Activated naive CD8-positive, alpha-beta T cell treated with anti-CD3 and anti-CD28 coated beads, Interleukin-2, amount 50 U/mL, for 24 hours (primary cell): ENCODE results near the gene RTTN.
A peak's percentile ranks its signal among the peaks of the same experiment; 100 is the strongest.
"Not testable (repeated sequence)": the region's sequence is repeated elsewhere in the genome, so short reads cannot be mapped to it uniquely, and the experiment has no call there.

Experiments
- ATAC-seq: fragments of 150-1000 bp; cut with Tn5 transposase; one replicate; pipeline ENCODE4 v1.10.0; 2021
- DNase-seq: peaks from one replicate; pipeline ENCODE4 v3.0.0; 2021
- H3K27ac Mint-ChIP-seq: one replicate; pipeline ENCODE4 v1.8.0; 2021; ENCODE audit warnings: mild to moderate bottlenecking, mixed read lengths
- H3K27me3 Mint-ChIP-seq: one replicate; pipeline ENCODE4 v1.8.0; 2021; ENCODE audit warnings: mixed read lengths
- H3K36me3 Mint-ChIP-seq: one replicate; pipeline ENCODE4 v1.8.0; 2021; ENCODE audit warnings: low read depth, mixed read lengths
- H3K4me1 Mint-ChIP-seq: one replicate; pipeline ENCODE4 v1.8.0; 2021; ENCODE audit warnings: mixed read lengths
- H3K4me3 Mint-ChIP-seq: one replicate; pipeline ENCODE4 v1.8.0; 2021; ENCODE audit warnings: mild to moderate bottlenecking, moderate library complexity, mixed read lengths
- H3K9me3 Mint-ChIP-seq: one replicate; pipeline ENCODE4 v1.8.0; 2021; ENCODE audit warnings: mixed read lengths

RTTN gene

GRCh38 chr18:70205421-70206397 is at the start of gene RTTN:
Gene RTTN, minus strand, starts transcription at chr18:70205687. Its CDS starts 29 bp downstream, at chr18:70205658.
- H3K36me3 Mint-ChIP-seq = peaks cover 19% of the 10 kb centered on the region
- DNase-seq (peak; percentile 91), ATAC-seq (peak; percentile 98)
- peak within 1 kb of the TSS; percentile 94 for H3K4me3 Mint-ChIP-seq
- no peaks in the 10 kb centered on the region for H3K9me3 Mint-ChIP-seq
- H3K27ac Mint-ChIP-seq = peak within 1 kb of the TSS; percentile 99
- H3K27me3 Mint-ChIP-seq = no peaks in the 10 kb centered on the region
- peaks cover 19% of the 10 kb centered on the region for H3K4me1 Mint-ChIP-seq

GRCh38 chr18:70250781-70251180 is 45.3 kb upstream of the RTTN start:
- DNase-seq (no peak), ATAC-seq (no peak)
- Mint-ChIP-seq H3K4me3 (no peak overlapping the region), H3K4me1 (no peaks in the 10 kb centered on the region), H3K9me3 (no peaks in the 10 kb centered on the region), H3K27ac (no peak overlapping the region), H3K27me3 (no peaks in the 10 kb centered on the region), H3K36me3 (no peaks in the 10 kb centered on the region)

GRCh38 chr18:70249861-70250260 is 44.4 kb upstream of the RTTN start:
- H3K4me1 Mint-ChIP-seq, H3K4me3 Mint-ChIP-seq, H3K36me3 Mint-ChIP-seq, H3K9me3 Mint-ChIP-seq, H3K27me3 Mint-ChIP-seq, H3K27ac Mint-ChIP-seq, DNase-seq, ATAC-seq: not testable (repeated sequence)

GRCh38 chr18:70249118-70249517 is 43.6 kb upstream of the RTTN start:
- H3K9me3 Mint-ChIP-seq = no peaks in the 10 kb centered on the region
- no peak overlapping the region for H3K27ac Mint-ChIP-seq
- no peak for DNase-seq
- H3K36me3 Mint-ChIP-seq = no peaks in the 10 kb centered on the region
- no peak overlapping the region for H3K4me3 Mint-ChIP-seq
- no peaks in the 10 kb centered on the region for H3K4me1 Mint-ChIP-seq
- no peak for ATAC-seq
- H3K27me3 Mint-ChIP-seq = no peaks in the 10 kb centered on the region

GRCh38 chr18:70246061-70246466 is 40.6 kb upstream of the RTTN start:
- H3K27ac Mint-ChIP-seq = no peak overlapping the region
- no peaks in the 10 kb centered on the region for H3K4me1 Mint-ChIP-seq
- ATAC-seq (no peak), DNase-seq (no peak)
- no peaks in the 10 kb centered on the region for H3K36me3 Mint-ChIP-seq
- H3K9me3 Mint-ChIP-seq = no peaks in the 10 kb centered on the region
- peaks cover 2% of the 10 kb centered on the region for H3K27me3 Mint-ChIP-seq
- no peak overlapping the region for H3K4me3 Mint-ChIP-seq

- no peaks in the 10 kb centered on the region for H3K36me3 Mint-ChIP-seq
- H3K4me3 Mint-ChIP-seq = no peak overlapping the region
- H3K27ac Mint-ChIP-seq = no peak overlapping the region
- no peaks in the 10 kb centered on the region for H3K9me3 Mint-ChIP-seq
- no peak for ATAC-seq
- no peaks in the 10 kb centered on the region for H3K4me1 Mint-ChIP-seq
- H3K27me3 Mint-ChIP-seq = peaks cover 4% of the 10 kb centered on the region
- no peak for DNase-seq
These were observed 37.8 kb upstream of the RTTN start for GRCh38 chr18:70243131-70243929.

GRCh38 chr18:70236921-70237320 is 31.4 kb upstream of the RTTN start:
- not testable (repeated sequence) for ATAC-seq, H3K36me3 Mint-ChIP-seq, H3K27me3 Mint-ChIP-seq, DNase-seq, H3K27ac Mint-ChIP-seq, H3K9me3 Mint-ChIP-seq, H3K4me1 Mint-ChIP-seq, H3K4me3 Mint-ChIP-seq

GRCh38 chr18:70235478-70235877 is 30.0 kb upstream of the RTTN start:
- H3K4me3 Mint-ChIP-seq = no peak overlapping the region
- no peak for DNase-seq
- H3K4me1 Mint-ChIP-seq = no peaks in the 10 kb centered on the region
- H3K9me3 Mint-ChIP-seq = no peaks in the 10 kb centered on the region
- no peak overlapping the region for H3K27ac Mint-ChIP-seq
- no peaks in the 10 kb centered on the region for H3K36me3 Mint-ChIP-seq
- no peak for ATAC-seq
- peaks cover 6% of the 10 kb centered on the region for H3K27me3 Mint-ChIP-seq

GRCh38 chr18:70234667-70235459 is 29.4 kb upstream of the RTTN start:
- Mint-ChIP-seq H3K4me3 (no peak overlapping the region), H3K4me1 (no peaks in the 10 kb centered on the region), H3K27ac (no peak overlapping the region), H3K27me3 (peaks cover 4% of the 10 kb centered on the region), H3K36me3 (no peaks in the 10 kb centered on the region), H3K9me3 (peaks cover under 1% of the 10 kb centered on the region)
- no peak for DNase-seq
- ATAC-seq = no peak

GRCh38 chr18:70233974-70234373 is 28.5 kb upstream of the RTTN start:
- Mint-ChIP-seq H3K27ac (no peak overlapping the region), H3K9me3 (peaks cover 5% of the 10 kb centered on the region), H3K4me1 (no peaks in the 10 kb centered on the region), H3K27me3 (peaks cover 8% of the 10 kb centered on the region), H3K36me3 (no peaks in the 10 kb centered on the region), H3K4me3 (no peak overlapping the region)
- no peak for DNase-seq
- ATAC-seq = no peak

- DNase-seq (no peak), ATAC-seq (no peak)
- no peaks in the 10 kb centered on the region for H3K4me1 Mint-ChIP-seq
- no peaks in the 10 kb centered on the region for H3K36me3 Mint-ChIP-seq
- no peak overlapping the region for H3K27ac Mint-ChIP-seq
- peaks cover 4% of the 10 kb centered on the region for H3K27me3 Mint-ChIP-seq
- H3K4me3 Mint-ChIP-seq = no peak overlapping the region
- peaks cover 19% of the 10 kb centered on the region for H3K9me3 Mint-ChIP-seq
These were observed 26.8 kb upstream of the RTTN start for GRCh38 chr18:70232261-70232660.

- DNase-seq = no peak
- H3K36me3 Mint-ChIP-seq = no peaks in the 10 kb centered on the region
- no peak overlapping the region for H3K4me3 Mint-ChIP-seq
- no peaks in the 10 kb centered on the region for H3K4me1 Mint-ChIP-seq
- H3K27ac Mint-ChIP-seq = no peak overlapping the region
- H3K27me3 Mint-ChIP-seq = peaks cover 4% of the 10 kb centered on the region
- peaks cover 27% of the 10 kb centered on the region for H3K9me3 Mint-ChIP-seq
- no peak for ATAC-seq
These were observed 24.2 kb upstream of the RTTN start for GRCh38 chr18:70229639-70230038.

GRCh38 chr18:70228536-70228935 is 23.0 kb upstream of the RTTN start:
- Mint-ChIP-seq H3K27ac (no peak overlapping the region), H3K4me1 (no peaks in the 10 kb centered on the region), H3K27me3 (peaks cover 13% of the 10 kb centered on the region), H3K9me3 (peaks cover 27% of the 10 kb centered on the region), H3K36me3 (no peaks in the 10 kb centered on the region), H3K4me3 (no peak overlapping the region)
- ATAC-seq (no peak), DNase-seq (no peak)

GRCh38 chr18:70227438-70227837 is 22.0 kb upstream of the RTTN start:
- Mint-ChIP-seq H3K27me3 (peaks cover 21% of the 10 kb centered on the region), H3K9me3 (peaks cover 27% of the 10 kb centered on the region), H3K4me3 (no peak overlapping the region), H3K4me1 (no peaks in the 10 kb centered on the region), H3K27ac (no peak overlapping the region), H3K36me3 (no peaks in the 10 kb centered on the region)
- no peak for ATAC-seq
- no peak for DNase-seq
